Natural killer cell treated with Interleukin-12 subunit alpha and Interleukin-12 subunit beta and Interleukin-15 and Interleukin-18, amount 100 ng/mL, for 72 hours (primary cell): ENCODE measurements around the gene SDHB. TPM values are rescaled to one million over a fixed set of nuclear protein-coding genes. Genes with fewer than 3 reads are reported as not detected.

Source experiments
- ATAC-seq, 2 donors: fragments of 150-1000 bp; cut with Tn5 transposase in 1 of 2; sonication (Bioruptor Pico), chemical (Tn5 transposase) in 1 of 2; 2 replicates each; pipeline ENCODE4 v1.10.0; 2021
- DNase-seq: peaks from one replicate; pipeline ENCODE4 v3.0.0; 2022; ENCODE audit warnings: low spot score
- H3K27ac Mint-ChIP-seq, 2 donors: 1 replicate in 1 of 2; 2 replicates in 1 of 2; pipeline ENCODE4 v1.8.0; 2022; ENCODE audit warnings: mixed read lengths in 2 of 2, mild to moderate bottlenecking in 1 of 2, moderate library complexity in 1 of 2
- H3K27me3 Mint-ChIP-seq, 2 donors: 1 replicate in 1 of 2; 2 replicates in 1 of 2; pipeline ENCODE4 v1.8.0; 2022; ENCODE audit warnings: mixed read lengths in 2 of 2
- H3K36me3 Mint-ChIP-seq: one replicate; pipeline ENCODE4 v1.8.0; 2022; ENCODE audit warnings: mixed read lengths
- H3K4me1 Mint-ChIP-seq, 2 donors: 1 replicate in 1 of 2; 2 replicates in 1 of 2; pipeline ENCODE4 v1.8.0; 2022; ENCODE audit warnings: low read depth in 2 of 2, mixed read lengths in 2 of 2, mild to moderate bottlenecking in 1 of 2
- H3K4me3 Mint-ChIP-seq: one replicate; pipeline ENCODE4 v1.8.0; 2022; ENCODE audit warnings: mixed read lengths
- H3K9me3 Mint-ChIP-seq: 2 replicates; pipeline ENCODE4 v1.8.0; 2022; ENCODE audit warnings: mixed read lengths
- total RNA-seq, 2 donors: library from RNA; stranded (reverse); gene quantifications; one replicate each; pipeline ENCODE4 v1.2.3, GENCODE V29; 2022

Gene SDHB
- total RNA-seq, 2 donors from 2014 or later, result 92.1 to 106 TPM

GRCh38 chr1:17047924-17048323 lies 5.9 kb downstream of the SDHB start:
- Mint-ChIP-seq H3K36me3 (peaks cover 12% of the 10 kb centered on the region), H3K27ac (no peak overlapping the region)

GRCh38 chr1:17046334-17046657 lies 7.5 kb downstream of the SDHB start:
- no peaks in the 10 kb centered on the region for H3K9me3 Mint-ChIP-seq
- peaks cover 13 to 15% of the 10 kb centered on the region in 2 donors for H3K4me1 Mint-ChIP-seq
- H3K27me3 Mint-ChIP-seq, result no peaks in the 10 kb centered on the region
- DNase-seq (no peak), ATAC-seq (no peak)
- no peak overlapping the region for H3K4me3 Mint-ChIP-seq
- H3K36me3 Mint-ChIP-seq, result peaks cover 11% of the 10 kb centered on the region
- H3K27ac Mint-ChIP-seq, result no peak overlapping the region

More at GRCh38 chr1:17047924-17048323, 5.9 kb downstream of the SDHB start:
- H3K4me3 Mint-ChIP-seq, result no peak overlapping the region
- peaks cover 15 to 24% of the 10 kb centered on the region in 2 donors for H3K4me1 Mint-ChIP-seq
- H3K9me3 Mint-ChIP-seq, result no peaks in the 10 kb centered on the region
- no peaks in the 10 kb centered on the region for H3K27me3 Mint-ChIP-seq
- ATAC-seq (no peak), DNase-seq (no peak)

GRCh38 chr1:17045634-17046333 lies 8.0 kb downstream of the SDHB start:
- DNase-seq (no peak), ATAC-seq (no peak)
- H3K27me3 Mint-ChIP-seq, result no peaks in the 10 kb centered on the region
- peaks cover 10% of the 10 kb centered on the region in 2 donors for H3K4me1 Mint-ChIP-seq
- peaks cover 6% of the 10 kb centered on the region for H3K36me3 Mint-ChIP-seq
- no peak overlapping the region for H3K4me3 Mint-ChIP-seq
- H3K9me3 Mint-ChIP-seq, result no peaks in the 10 kb centered on the region
- H3K27ac Mint-ChIP-seq, result no peak overlapping the region

GRCh38 chr1:17045150-17045549 lies 8.7 kb downstream of the SDHB start:
- Mint-ChIP-seq H3K9me3 (no peaks in the 10 kb centered on the region), H3K4me3 (no peak overlapping the region), H3K4me1 (peaks cover 10% of the 10 kb centered on the region in 2 donors), H3K27ac (peak overlapping the region in 1 of 2 donors; percentile 76), H3K27me3 (no peaks in the 10 kb centered on the region), H3K36me3 (peaks cover 6% of the 10 kb centered on the region)
- ATAC-seq (no peak), DNase-seq (no peak)

GRCh38 chr1:17043676-17044075 lies 10.2 kb downstream of the SDHB start:
- peaks cover 6% of the 10 kb centered on the region for H3K36me3 Mint-ChIP-seq
- no peak overlapping the region for H3K4me3 Mint-ChIP-seq
- no peaks in the 10 kb centered on the region for H3K9me3 Mint-ChIP-seq
- no peak for DNase-seq
- H3K4me1 Mint-ChIP-seq, result peaks cover 10% of the 10 kb centered on the region in 2 donors
- no peaks in the 10 kb centered on the region for H3K27me3 Mint-ChIP-seq
- no peak for ATAC-seq
- no peak overlapping the region for H3K27ac Mint-ChIP-seq

GRCh38 chr1:17040135-17040534 lies 13.7 kb downstream of the SDHB start:
- H3K4me1 Mint-ChIP-seq, result peaks cover 3 to 6% of the 10 kb centered on the region in 2 donors
- DNase-seq, result no peak
- no peak overlapping the region for H3K27ac Mint-ChIP-seq
- ATAC-seq, result no peak
- no peak overlapping the region for H3K4me3 Mint-ChIP-seq
- H3K9me3 Mint-ChIP-seq, result no peaks in the 10 kb centered on the region
- H3K27me3 Mint-ChIP-seq, result no peaks in the 10 kb centered on the region
- H3K36me3 Mint-ChIP-seq, result peaks cover 10% of the 10 kb centered on the region

GRCh38 chr1:17039522-17039921 lies 14.3 kb downstream of the SDHB start:
- DNase-seq, result no peak
- Mint-ChIP-seq H3K9me3 (no peaks in the 10 kb centered on the region), H3K27ac (no peak overlapping the region), H3K4me3 (no peak overlapping the region), H3K27me3 (no peaks in the 10 kb centered on the region), H3K4me1 (peaks cover 0 to 3% of the 10 kb centered on the region in 2 donors), H3K36me3 (peaks cover 10% of the 10 kb centered on the region)
- no peak for ATAC-seq

GRCh38 chr1:17033481-17033880 lies 20.4 kb downstream of the SDHB start:
- H3K36me3 Mint-ChIP-seq, result peaks cover 7% of the 10 kb centered on the region

GRCh38 chr1:17032741-17033140 lies 21.1 kb downstream of the SDHB start:
- H3K36me3 Mint-ChIP-seq, result peaks cover 10% of the 10 kb centered on the region
- ATAC-seq, result no peak
- no peaks in the 10 kb centered on the region for H3K27me3 Mint-ChIP-seq
- no peaks in the 10 kb centered on the region for H3K9me3 Mint-ChIP-seq
- H3K4me3 Mint-ChIP-seq, result no peak overlapping the region
- DNase-seq, result no peak
- no peaks in the 10 kb centered on the region for H3K4me1 Mint-ChIP-seq
- H3K27ac Mint-ChIP-seq, result no peak overlapping the region

More at GRCh38 chr1:17033481-17033880, 20.4 kb downstream of the SDHB start:
- H3K27me3 Mint-ChIP-seq, result no peaks in the 10 kb centered on the region
- no peaks in the 10 kb centered on the region for H3K4me1 Mint-ChIP-seq
- no peak overlapping the region for H3K27ac Mint-ChIP-seq
- no peak overlapping the region for H3K4me3 Mint-ChIP-seq
- H3K9me3 Mint-ChIP-seq, result no peaks in the 10 kb centered on the region
- DNase-seq, result no peak
- ATAC-seq, result no peak

GRCh38 chr1:17031436-17031835 lies 22.4 kb downstream of the SDHB start:
- Mint-ChIP-seq H3K4me3 (no peak overlapping the region), H3K36me3 (peaks cover 14% of the 10 kb centered on the region), H3K27ac (no peak overlapping the region), H3K4me1 (no peaks in the 10 kb centered on the region), H3K27me3 (no peaks in the 10 kb centered on the region), H3K9me3 (no peaks in the 10 kb centered on the region)
- ATAC-seq, result no peak
- no peak for DNase-seq

GRCh38 chr1:17030206-17030605 lies 23.6 kb downstream of the SDHB start:
- Mint-ChIP-seq H3K36me3 (peaks cover 14% of the 10 kb centered on the region), H3K9me3 (no peaks in the 10 kb centered on the region), H3K27ac (no peak overlapping the region), H3K4me3 (no peak overlapping the region), H3K27me3 (no peaks in the 10 kb centered on the region), H3K4me1 (no peaks in the 10 kb centered on the region)
- ATAC-seq, result no peak
- no peak for DNase-seq

- no peak for DNase-seq
- no peaks in the 10 kb centered on the region for H3K9me3 Mint-ChIP-seq
- H3K4me3 Mint-ChIP-seq, result no peak overlapping the region
- H3K27ac Mint-ChIP-seq, result no peak overlapping the region
- peaks cover 23% of the 10 kb centered on the region for H3K36me3 Mint-ChIP-seq
- H3K4me1 Mint-ChIP-seq, result no peaks in the 10 kb centered on the region
- H3K27me3 Mint-ChIP-seq, result no peaks in the 10 kb centered on the region
- ATAC-seq, result no peak
Measured at GRCh38 chr1:17028662-17029188, 25.1 kb downstream of the SDHB start.

- H3K4me3 Mint-ChIP-seq, result no peak overlapping the region
- no peaks in the 10 kb centered on the region for H3K4me1 Mint-ChIP-seq
- H3K9me3 Mint-ChIP-seq, result no peaks in the 10 kb centered on the region
- DNase-seq (no peak), ATAC-seq (no peak)
- no peak overlapping the region for H3K27ac Mint-ChIP-seq
- no peaks in the 10 kb centered on the region for H3K27me3 Mint-ChIP-seq
- H3K36me3 Mint-ChIP-seq, result peaks cover 31% of the 10 kb centered on the region
Measured at GRCh38 chr1:17027900-17028299, 25.9 kb downstream of the SDHB start.

- DNase-seq (no peak), ATAC-seq (no peak)
- H3K9me3 Mint-ChIP-seq, result no peaks in the 10 kb centered on the region
- no peaks in the 10 kb centered on the region for H3K27me3 Mint-ChIP-seq
- no peaks in the 10 kb centered on the region for H3K4me1 Mint-ChIP-seq
- no peak overlapping the region for H3K27ac Mint-ChIP-seq
- no peak overlapping the region for H3K4me3 Mint-ChIP-seq
- H3K36me3 Mint-ChIP-seq, result peaks cover 33% of the 10 kb centered on the region
Measured at GRCh38 chr1:17027403-17027802, 26.4 kb downstream of the SDHB start.

- ATAC-seq (no peak), DNase-seq (no peak)
- H3K4me3 Mint-ChIP-seq, result no peak overlapping the region
- no peak overlapping the region for H3K27ac Mint-ChIP-seq
- H3K36me3 Mint-ChIP-seq, result peaks cover 34% of the 10 kb centered on the region
- no peaks in the 10 kb centered on the region for H3K27me3 Mint-ChIP-seq
- no peaks in the 10 kb centered on the region for H3K9me3 Mint-ChIP-seq
- H3K4me1 Mint-ChIP-seq, result no peaks in the 10 kb centered on the region
Measured at GRCh38 chr1:17024721-17025120, 29.1 kb downstream of the SDHB start.
